ENCODE data around the gene ARSB.
A peak's percentile ranks its signal among the peaks of the same experiment; 100 is the strongest.

The ARSB gene

GRCh38 chr5:78905084-78905938 lies 79.8 kb downstream of the ARSB start:
- H3K4me1 Mint-ChIP-seq, result no peaks in the 10 kb centered on the region
- no peak overlapping the region for H3K4me3 Mint-ChIP-seq
- DNase-seq (ENCODE audit: low spot score in 2 of 2) (no peak), ATAC-seq (no peak)
- H3K36me3 Mint-ChIP-seq, result peaks cover 11% of the 10 kb centered on the region
- H3K9me3 Mint-ChIP-seq, result no peaks in the 10 kb centered on the region
- no peak overlapping the region for H3K27ac Mint-ChIP-seq

DNA sequence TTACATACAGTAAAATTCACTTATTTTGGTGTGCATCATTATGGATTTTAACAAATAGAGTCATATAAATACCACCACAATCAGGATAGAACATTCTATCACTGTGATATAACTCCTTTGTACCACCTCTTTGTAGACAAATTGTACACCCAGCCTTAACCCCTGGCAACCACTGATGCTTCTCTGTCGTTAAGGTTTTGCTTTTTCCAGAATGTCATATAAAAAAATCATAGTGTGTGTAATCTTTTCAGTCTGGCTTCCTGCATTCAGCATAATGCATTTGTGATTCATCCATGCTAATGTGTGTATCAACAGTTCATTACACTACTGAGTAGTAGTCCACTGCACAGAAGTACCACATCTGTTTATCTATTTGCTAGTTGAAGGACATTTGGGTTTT lies 81.2 kb downstream of the ARSB start:
- DNase-seq (ENCODE audit: low spot score in 2 of 2) (no peak), ATAC-seq (no peak)
- no peak overlapping the region for H3K4me3 Mint-ChIP-seq
- H3K36me3 Mint-ChIP-seq, result peaks cover 11% of the 10 kb centered on the region
- no peak overlapping the region for H3K27ac Mint-ChIP-seq
- peaks cover 10% of the 10 kb centered on the region for H3K9me3 Mint-ChIP-seq
- H3K4me1 Mint-ChIP-seq, result no peaks in the 10 kb centered on the region

DNA sequence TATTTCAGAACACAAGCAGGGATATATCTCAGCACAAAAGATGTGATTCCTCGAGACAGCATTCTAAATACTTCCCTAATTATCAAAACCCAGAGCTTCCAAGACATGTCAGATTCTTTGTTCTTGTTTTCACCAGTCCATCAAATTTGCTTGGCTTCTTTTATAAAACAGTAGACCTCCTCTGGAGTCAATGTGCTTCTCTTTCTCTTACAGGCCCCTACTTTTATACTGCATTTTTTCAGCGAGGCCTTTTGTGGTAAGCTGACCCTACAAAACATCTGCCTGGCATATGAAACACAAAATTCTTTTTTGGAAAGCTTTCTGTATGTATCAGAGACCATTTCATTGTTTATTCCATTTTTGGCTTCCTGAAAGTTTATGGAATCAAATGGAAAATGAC lies 81.8 kb downstream of the ARSB start:
- no peak overlapping the region for H3K27ac Mint-ChIP-seq
- ATAC-seq (no peak), DNase-seq (ENCODE audit: low spot score in 2 of 2) (no peak)
- H3K4me3 Mint-ChIP-seq, result no peak overlapping the region
- H3K4me1 Mint-ChIP-seq, result no peaks in the 10 kb centered on the region
- peaks cover 10% of the 10 kb centered on the region for H3K9me3 Mint-ChIP-seq
- peaks cover 11% of the 10 kb centered on the region for H3K36me3 Mint-ChIP-seq

DNA sequence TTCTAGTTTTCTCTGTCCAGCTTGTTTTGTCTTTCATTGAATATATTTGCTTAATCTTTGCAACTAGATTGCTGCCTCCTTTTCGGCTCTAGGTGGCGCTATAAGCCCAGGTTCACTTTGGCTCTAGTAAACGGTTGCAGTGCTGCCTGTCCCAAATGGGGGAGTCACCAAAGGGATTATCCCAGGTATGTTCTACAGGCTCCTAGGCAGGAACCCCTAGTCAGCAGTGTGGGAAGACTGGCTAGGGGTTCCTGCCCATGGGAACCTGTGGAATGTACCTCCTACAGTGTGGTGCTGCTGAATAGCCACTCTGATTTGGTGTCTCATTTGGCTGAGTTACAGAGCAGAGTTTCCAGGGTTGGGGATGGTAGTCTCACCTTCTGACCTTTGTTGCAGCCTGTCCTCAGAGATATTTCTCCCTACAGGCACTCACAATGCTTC lies 85.2 kb downstream of the ARSB start:
- Mint-ChIP-seq H3K4me1 (no peaks in the 10 kb centered on the region), H3K27ac (no peak overlapping the region), H3K36me3 (peaks cover 1% of the 10 kb centered on the region), H3K4me3 (no peak overlapping the region), H3K9me3 (peaks cover 10% of the 10 kb centered on the region)
- ATAC-seq (no peak), DNase-seq (ENCODE audit: low spot score in 2 of 2) (peak in 1 of 2 donors; percentile 60)

GRCh38 chr5:78896132-78896531 lies 89.0 kb downstream of the ARSB start:
- ATAC-seq (no peak), DNase-seq (ENCODE audit: low spot score in 2 of 2) (no peak)
- no peaks in the 10 kb centered on the region for H3K36me3 Mint-ChIP-seq
- H3K4me3 Mint-ChIP-seq, result no peak overlapping the region
- H3K4me1 Mint-ChIP-seq, result no peaks in the 10 kb centered on the region
- no peak overlapping the region for H3K27ac Mint-ChIP-seq
- peaks cover 10% of the 10 kb centered on the region for H3K9me3 Mint-ChIP-seq

- ATAC-seq, result no peak
- no peak overlapping the region for H3K4me3 Mint-ChIP-seq
- H3K9me3 Mint-ChIP-seq, result peaks cover 10% of the 10 kb centered on the region
- no peaks in the 10 kb centered on the region for H3K36me3 Mint-ChIP-seq
- H3K27ac Mint-ChIP-seq, result no peak overlapping the region
- DNase-seq (ENCODE audit: low spot score in 2 of 2), result no peak
- no peaks in the 10 kb centered on the region for H3K4me1 Mint-ChIP-seq
These were observed 89.5 kb downstream of the ARSB start for GRCh38 chr5:78895616-78896015.

DNA sequence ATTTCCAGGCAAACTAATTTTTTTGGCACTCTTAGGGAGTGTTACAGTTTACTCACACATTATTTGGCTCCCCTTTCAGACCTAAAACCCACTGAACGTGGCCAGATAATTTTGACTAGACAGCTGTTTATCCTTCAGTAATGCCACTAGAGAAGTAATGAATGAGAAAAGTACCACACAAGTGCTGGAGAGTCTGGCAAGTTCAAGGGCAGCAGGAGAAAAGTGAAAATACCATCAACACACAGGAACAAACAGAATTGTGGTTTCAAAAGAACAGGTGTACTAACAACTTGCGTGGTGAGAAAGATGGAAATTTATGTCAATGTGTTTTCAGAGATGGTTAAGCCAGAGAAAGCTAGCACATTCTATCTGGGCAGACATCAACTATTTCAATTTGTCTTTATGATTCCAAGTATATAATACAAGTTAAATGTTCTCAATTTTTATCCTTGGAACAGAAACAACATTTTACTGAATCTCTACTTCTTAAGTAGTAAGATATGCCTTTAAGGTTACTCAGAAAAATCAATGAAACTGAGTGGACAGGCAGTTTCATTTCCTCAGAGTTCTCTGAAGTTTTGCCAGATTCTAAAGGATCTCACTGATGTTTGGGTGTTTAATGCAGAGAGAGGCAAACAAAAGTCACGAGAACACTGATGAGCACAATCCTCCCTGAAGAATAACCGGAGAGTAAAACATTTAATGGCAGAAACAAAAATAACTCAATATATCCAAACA lies 91.0 kb downstream of the ARSB start:
- H3K36me3 Mint-ChIP-seq, result no peaks in the 10 kb centered on the region
- no peak for DNase-seq (ENCODE audit: low spot score in 2 of 2)
- no peak for ATAC-seq
- H3K4me1 Mint-ChIP-seq, result no peaks in the 10 kb centered on the region
- H3K27ac Mint-ChIP-seq, result no peak overlapping the region
- peaks cover 3% of the 10 kb centered on the region for H3K9me3 Mint-ChIP-seq
- H3K4me3 Mint-ChIP-seq, result no peak overlapping the region

DNA sequence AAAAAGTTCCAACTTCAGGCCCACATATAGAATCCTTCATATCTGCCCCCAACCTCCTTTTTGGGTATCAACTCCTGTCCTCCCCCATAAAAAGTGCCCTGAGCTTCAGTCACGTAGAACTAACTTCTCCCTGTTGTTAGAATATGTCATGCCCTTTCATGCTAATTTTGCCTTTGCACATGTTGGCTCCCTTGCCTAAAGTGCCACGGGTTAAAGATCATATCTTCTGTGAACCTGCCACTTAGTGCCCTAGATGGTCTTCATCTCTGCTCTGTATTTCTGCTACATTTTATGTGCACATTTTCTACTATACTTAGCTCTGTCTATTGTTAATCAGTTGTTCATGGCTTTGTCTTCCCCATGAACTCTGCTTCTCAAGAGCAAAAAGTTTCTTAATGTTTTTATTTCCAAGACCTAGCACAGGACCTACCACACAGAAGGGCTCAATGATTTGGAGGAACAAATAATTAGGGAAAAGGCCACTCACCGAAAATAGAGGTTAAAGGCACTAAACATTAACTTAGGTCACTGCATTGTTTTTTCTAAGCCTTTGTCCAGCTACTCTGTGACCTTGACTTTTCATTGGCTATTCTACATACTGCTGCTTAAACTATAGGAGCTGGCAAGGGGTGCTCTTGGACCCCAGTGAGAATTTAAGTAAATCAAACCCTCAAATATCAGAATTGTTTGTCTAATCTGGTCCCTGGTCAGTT lies 94.3 kb downstream of the ARSB start:
- peaks cover 20% of the 10 kb centered on the region for H3K4me1 Mint-ChIP-seq
- H3K36me3 Mint-ChIP-seq, result no peaks in the 10 kb centered on the region
- no peak for ATAC-seq
- no peak overlapping the region for H3K27ac Mint-ChIP-seq
- DNase-seq (ENCODE audit: low spot score in 2 of 2), result no peak
- H3K4me3 Mint-ChIP-seq, result no peak overlapping the region
- H3K9me3 Mint-ChIP-seq, result no peaks in the 10 kb centered on the region

DNA sequence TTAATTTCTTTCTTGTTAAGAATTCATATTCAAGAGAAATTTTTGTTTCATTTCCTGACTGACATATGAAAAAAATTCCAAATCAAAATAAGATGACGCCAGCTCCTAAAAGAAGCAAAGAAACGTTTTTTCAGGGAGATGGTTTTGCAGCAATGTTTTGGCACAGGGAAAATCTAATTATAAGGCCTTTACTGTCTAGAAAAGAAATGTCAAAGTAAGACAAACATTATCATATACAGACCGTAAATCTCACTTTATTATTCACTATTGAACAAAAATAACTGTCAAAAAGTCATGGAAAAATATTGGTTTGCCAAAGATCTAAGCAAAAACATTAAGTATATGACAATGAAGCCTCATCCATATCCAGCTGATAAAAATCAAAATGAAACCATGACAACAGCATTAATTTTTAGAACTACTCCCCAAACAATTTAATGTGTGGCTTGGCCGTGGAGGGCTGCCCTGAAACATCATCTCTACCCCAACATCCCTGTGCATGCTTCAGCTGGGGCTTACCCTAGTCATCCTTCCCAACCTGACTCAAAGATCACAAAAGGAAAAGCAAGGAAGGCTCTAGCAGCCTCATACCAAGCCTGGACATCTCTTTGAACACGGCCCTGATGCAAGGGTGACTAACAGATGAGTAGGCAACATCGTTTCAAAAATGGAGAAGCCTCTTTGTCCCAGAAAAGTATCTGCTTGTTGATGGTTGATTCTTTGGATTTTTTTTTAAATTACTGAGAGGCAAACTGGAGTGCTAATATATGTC lies 95.6 kb downstream of the ARSB start:
- DNase-seq (ENCODE audit: low spot score in 2 of 2) (no peak), ATAC-seq (no peak)
- no peak overlapping the region for H3K4me3 Mint-ChIP-seq
- peaks cover 20% of the 10 kb centered on the region for H3K4me1 Mint-ChIP-seq
- H3K36me3 Mint-ChIP-seq, result peaks cover 4% of the 10 kb centered on the region
- H3K9me3 Mint-ChIP-seq, result no peaks in the 10 kb centered on the region
- no peak overlapping the region for H3K27ac Mint-ChIP-seq

- no peak overlapping the region for H3K4me3 Mint-ChIP-seq
- peaks cover 20% of the 10 kb centered on the region for H3K4me1 Mint-ChIP-seq
- ATAC-seq, result no peak
- peaks cover 9% of the 10 kb centered on the region for H3K36me3 Mint-ChIP-seq
- no peak overlapping the region for H3K27ac Mint-ChIP-seq
- H3K9me3 Mint-ChIP-seq, result no peaks in the 10 kb centered on the region
- DNase-seq (ENCODE audit: low spot score in 2 of 2), result no peak
These were observed 96.3 kb downstream of the ARSB start for GRCh38 chr5:78888580-78889368.

DNA sequence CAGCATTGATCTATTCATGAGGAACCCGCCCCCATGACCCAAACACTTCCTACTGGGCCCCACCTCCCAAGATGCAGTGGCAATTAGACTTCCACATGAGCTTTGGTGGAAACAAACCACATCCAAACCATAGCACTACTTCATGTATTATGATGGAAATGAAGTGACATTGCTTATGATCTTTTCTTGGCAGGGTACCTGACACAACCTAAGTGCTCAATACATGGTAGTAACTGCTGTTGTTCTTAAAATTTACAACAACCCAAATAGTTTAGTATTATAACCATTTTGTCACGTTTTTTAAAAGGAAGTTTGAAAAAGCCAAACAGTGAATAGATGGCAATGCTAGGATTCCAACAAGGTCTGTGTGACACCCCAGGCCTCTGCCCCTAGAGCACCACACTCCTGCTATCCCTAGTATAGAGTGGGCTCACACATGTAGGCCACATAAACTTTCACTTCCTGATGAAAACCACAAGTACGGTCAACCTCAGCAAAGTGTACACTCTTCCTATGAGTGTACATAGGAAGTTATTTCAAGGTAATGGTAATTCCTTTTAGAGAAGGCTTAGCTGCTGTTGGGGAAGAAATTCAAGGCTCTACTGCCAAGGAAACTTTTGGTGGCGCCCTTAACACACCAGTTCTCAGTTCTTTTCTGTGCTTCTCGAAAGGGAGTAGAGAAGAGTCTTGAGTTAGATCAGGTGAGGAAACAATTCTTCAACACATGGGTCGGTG lies 97.6 kb downstream of the ARSB start:
- peaks cover 15% of the 10 kb centered on the region for H3K36me3 Mint-ChIP-seq
- DNase-seq (ENCODE audit: low spot score in 2 of 2) (peak in 1 of 2 donors; percentile 59), ATAC-seq (peak; percentile 91)
- peaks cover 20% of the 10 kb centered on the region for H3K4me1 Mint-ChIP-seq
- no peaks in the 10 kb centered on the region for H3K9me3 Mint-ChIP-seq
- H3K27ac Mint-ChIP-seq, result no peak overlapping the region
- no peak overlapping the region for H3K4me3 Mint-ChIP-seq

GRCh38 chr5:78886341-78887230 lies 98.5 kb downstream of the ARSB start:
- no peak overlapping the region for H3K4me3 Mint-ChIP-seq

GRCh38 chr5:78881884-78882283 lies 103.2 kb downstream of the ARSB start:
- Mint-ChIP-seq H3K4me3 (no peak overlapping the region), H3K36me3 (peaks cover 22% of the 10 kb centered on the region), H3K4me1 (peaks cover under 1% of the 10 kb centered on the region), H3K27ac (no peak overlapping the region), H3K9me3 (no peaks in the 10 kb centered on the region)
- no peak for DNase-seq (ENCODE audit: low spot score in 2 of 2)
- ATAC-seq, result no peak

More at GRCh38 chr5:78886341-78887230, 98.5 kb downstream of the ARSB start:
- Mint-ChIP-seq H3K9me3 (no peaks in the 10 kb centered on the region), H3K27ac (no peak overlapping the region), H3K4me1 (peaks cover 20% of the 10 kb centered on the region), H3K36me3 (peaks cover 22% of the 10 kb centered on the region)
- no peak for DNase-seq (ENCODE audit: low spot score in 2 of 2)
- ATAC-seq, result no peak
